Effector CD8-positive, alpha-beta T cell (primary cell): Measurements from ENCODE around the gene ZER1.
A peak's percentile ranks its signal among the peaks of the same experiment; 100 is the strongest.

Experiments used
- DNase-seq: peaks from one replicate; lab custom pipeline; 2025; lab: John Stamatoyannopoulos, UW

The ZER1 gene

GRCh38 chr9:128735373-128735772 is 36.4 kb downstream of the ZER1 start:
- DNase-seq: no peak

GRCh38 chr9:128733256-128733655 is 38.5 kb downstream of the ZER1 start:
- no peak for DNase-seq

- no peak for DNase-seq
Observed at GRCh38 chr9:128732576-128732975, 39.2 kb downstream of the ZER1 start.

GRCh38 chr9:128731691-128732090 is 40.0 kb downstream of the ZER1 start:
- no peak for DNase-seq

GRCh38 chr9:128731093-128731492 is 40.6 kb downstream of the ZER1 start:
- no peak for DNase-seq

GRCh38 chr9:128729766-128730517 is 41.8 kb downstream of the ZER1 start:
- DNase-seq: no peak

GRCh38 chr9:128729302-128729701 is 42.4 kb downstream of the ZER1 start:
- DNase-seq: no peak

- DNase-seq: no peak
Observed at GRCh38 chr9:128728298-128728697, 43.4 kb downstream of the ZER1 start.

GRCh38 chr9:128727640-128728248 is 44.0 kb downstream of the ZER1 start:
- DNase-seq: no peak

GRCh38 chr9:128724744-128725211 is 46.9 kb downstream of the ZER1 start:
- DNase-seq: no peak

GRCh38 chr9:128723866-128724743 is 47.6 kb downstream of the ZER1 start, which contains the start of gene ZDHHC12:
Gene ZDHHC12 (minus strand): TSS chr9:128724127. CDS start chr9:128724093, 34 bp downstream.
- peak; percentile 98 for DNase-seq

- no peak for DNase-seq
Observed at GRCh38 chr9:128723352-128723865, 48.3 kb downstream of the ZER1 start.

- DNase-seq: no peak
Observed at GRCh38 chr9:128722380-128723351, 49.1 kb downstream of the ZER1 start.

GRCh38 chr9:128721487-128722010 is 50.2 kb downstream of the ZER1 start:
- DNase-seq: no peak

GRCh38 chr9:128720841-128721486 is 50.8 kb downstream of the ZER1 start:
- DNase-seq: no peak

- DNase-seq: no peak
Observed at GRCh38 chr9:128719919-128720605, 51.7 kb downstream of the ZER1 start.

- no peak for DNase-seq
Observed at GRCh38 chr9:128718475-128718874, 53.3 kb downstream of the ZER1 start.

- no peak for DNase-seq
Observed at GRCh38 chr9:128718047-128718446, 53.7 kb downstream of the ZER1 start.

- no peak for DNase-seq
Observed at GRCh38 chr9:128716581-128717254, 55.0 kb downstream of the ZER1 start.
